K562 (cell line): ENCODE measurements around the gene GUF1. TPM values are rescaled to one million over a fixed set of nuclear protein-coding genes. Genes with fewer than 3 reads are reported as not detected.

ENCODE experiments used
- ATF3 ChIP-seq, 2 experiments: fragments of 450-650 bp in 1 of 2; sonication (generic) in 1 of 2; formaldehyde crosslinking in 1 of 2; IDR thresholded peaks in 1 of 2; conservative IDR thresholded peaks in 1 of 2; 2 replicates each; pipeline versions ENCODE4 v1.6.1 to v1.8.1; 2016 to 2023; ENCODE audit warnings: mild to moderate bottlenecking in 2 of 2, moderate library complexity in 2 of 2, inconsistent platforms in 1 of 2, missing genetic modification reagents in 1 of 2
- CBX3 ChIP-seq, 2 experiments: IDR thresholded peaks; 1 replicate in 1 of 2; 2 replicates in 1 of 2; pipeline ENCODE4 v1.6.1; 2012; ENCODE audit warnings: inconsistent platforms in 2 of 2, low read length in 2 of 2, borderline replicate concordance in 1 of 2, control low read depth in 1 of 2
- CHAMP1 ChIP-seq: fragments of 450-650 bp; IDR thresholded peaks from 2 replicates; pipeline ENCODE4 v1.6.1; 2016; ENCODE audit warnings: mild to moderate bottlenecking
- CHCHD3 ChIP-seq: fragments of 250-450 bp; sonication (Bioruptor Pico); IDR thresholded peaks from 2 replicates; pipeline ENCODE4 v2.1.2; 2022; ENCODE audit warnings: mild to moderate bottlenecking
- DIDO1 ChIP-seq: fragments of 450-650 bp; IDR thresholded peaks from 2 replicates; pipeline ENCODE4 v1.6.1; 2016; ENCODE audit warnings: low read depth, missing biosample characterization, missing genetic modification characterization
- DLX4 ChIP-seq: fragments of 250-450 bp; sonication (Bioruptor Pico); IDR thresholded peaks from 2 replicates; pipeline ENCODE4 v1.6.1; 2021; ENCODE audit warnings: mild to moderate bottlenecking
- ETV1 ChIP-seq: fragments of 450-650 bp; conservative IDR thresholded peaks from 2 replicates; pipeline ENCODE4 v1.6.1; 2016; ENCODE audit warnings: missing genetic modification characterization, control low read depth, low read depth, missing compliant biosample characterization
- HCFC1 ChIP-seq: IDR thresholded peaks from 2 replicates; pipeline ENCODE4 v1.6.1; 2012; ENCODE audit warnings: low read depth, low read length, improper control_type of control experiment
- KLF10 ChIP-seq: fragments of 250-450 bp; sonication (Bioruptor Pico); IDR thresholded peaks from 2 replicates; pipeline ENCODE4 v1.6.1; 2021; ENCODE audit warnings: matching md5 sums
- MBD2 ChIP-seq: sonication (generic); IDR thresholded peaks from 2 replicates; pipeline ENCODE4 v1.6.1; 2016; ENCODE audit warnings: low read depth, borderline replicate concordance
- NFE2L1 ChIP-seq: fragments of 450-650 bp; IDR thresholded peaks from 2 replicates; pipeline ENCODE4 v1.6.1; 2016; ENCODE audit warnings: missing genetic modification characterization, low read depth, mild to moderate bottlenecking, missing compliant biosample characterization, moderate library complexity, borderline replicate concordance
- PHF20 ChIP-seq: fragments of 450-650 bp; IDR thresholded peaks from 2 replicates; pipeline ENCODE4 v1.6.1; 2018; ENCODE audit not compliant: partially characterized antibody
- PHTF2 ChIP-seq: fragments of 250-450 bp; sonication (Bioruptor Pico); IDR thresholded peaks from 2 replicates; pipeline ENCODE4 v1.5.0; 2021; ENCODE audit warnings: mild to moderate bottlenecking
- RBFOX2 ChIP-seq: fragments of 200-400 bp; formaldehyde crosslinking; IDR thresholded peaks from 2 replicates; pipeline ENCODE4 v1.6.1; 2017; ENCODE audit warnings: low read depth, mild to moderate bottlenecking, low read length, moderate library complexity
- SMAD1 ChIP-seq: fragments of 150-350 bp; IDR thresholded peaks from 2 replicates; pipeline ENCODE4 v1.6.1; 2014; ENCODE audit warnings: low read length, low read depth; ENCODE audit not compliant: partially characterized antibody
- TAF9B ChIP-seq: fragments of 450-650 bp; IDR thresholded peaks from 2 replicates; pipeline ENCODE4 v1.6.1; 2018; ENCODE audit warnings: mild to moderate bottlenecking; ENCODE audit not compliant: partially characterized antibody
- ZBTB49 ChIP-seq: sonication (generic); formaldehyde crosslinking; IDR thresholded peaks from 2 replicates; pipeline ENCODE4 v1.8.0; 2022; ENCODE audit warnings: missing genetic modification reagents, mild to moderate bottlenecking, borderline replicate concordance
- ZFP36 ChIP-seq: fragments of 150-350 bp; IDR thresholded peaks from 2 replicates; pipeline ENCODE4 v1.6.1; 2018; ENCODE audit warnings: low read length, low read depth; ENCODE audit not compliant: partially characterized antibody
- polyA plus RNA-seq, 8 experiments: library from polyadenylated mRNA; depleted of rRNA in 4 of 8; stranded (reverse) in 5 of 8; unstranded in 3 of 8; fragments of >200 nt; fragmentation: Nextera tagmentation in 2 of 8; fragmentation: Illumina TruSeq in 1 of 8; extraction: Ambion mirVana in 2 of 8; extraction: Trizol in 1 of 8; gene quantifications; 2 replicates each; pipeline versions ENCODE4 v1.2.1 to v1.2.3, GENCODE V29; 2011 to 2014; ENCODE audit warnings: inconsistent platforms in 1 of 8, missing spikeins in 1 of 8
- total RNA-seq, 7 experiments: library from RNA; depleted of rRNA in 6 of 7; stranded (reverse); fragments of >200 nt in 6 of 7; fragmentation: Illumina TruSeq in 2 of 7; extraction: Trizol in 2 of 7; gene quantifications; 2 replicates each; pipeline versions ENCODE4 v1.2.1 to v1.2.3, GENCODE V29; 2011 to 2021; ENCODE audit warnings: low replicate concordance in 1 of 7

GUF1 gene
- total and polyA plus RNA-seq, 9 of the 15 experiments (the other 6 are each of a cell fraction or from before 2014, with no cell fraction given) = 8.1 to 47.5 (median 25.0) TPM

GRCh38 chr4:44678094-44679041 is at the start of gene GUF1 (continued):
- TF ChIP-seq ZBTB49 (CRISPR knock-in tag) = no peak
- no peak for TF ChIP-seq CHAMP1
- no peak for TF ChIP-seq NFE2L1 (tag)
- TF ChIP-seq CHCHD3 = no peak
- no peak for TF ChIP-seq PHTF2 (CRISPR knock-in tag)
- peak; percentile 52 for TF ChIP-seq SMAD1
- TF ChIP-seq ZFP36 = no peak
- TF ChIP-seq RBFOX2 = peak; percentile 95
- no peak for TF ChIP-seq KLF10 (CRISPR knock-in tag)
- peak; percentile 79 for TF ChIP-seq TAF9B
- TF ChIP-seq HCFC1 = peak; percentile 80
- TF ChIP-seq MBD2 = peak; percentile 58; the same call in 1 of the 2 replicates
- TF ChIP-seq PHF20 = peak; percentile 96
- TF ChIP-seq DLX4 (CRISPR knock-in tag) = no peak
- peak; percentile 59 for TF ChIP-seq ATF3 (IDR thresholded peaks at IDR 0.05)
- no peak for TF ChIP-seq ATF3 (CRISPR knock-in tag; conservative IDR thresholded peaks at IDR 0.05)
- TF ChIP-seq DIDO1 (tag) = peak; percentile 97
- no peak; a peak in 1 of 3 replicates for TF ChIP-seq CBX3 (IDR thresholded peaks at IDR 0.05; ENCODE audit: borderline replicate concordance in 1 of 2, low read length in 2 of 2)
- TF ChIP-seq ETV1 (tag) = peak; percentile 85
